ENCODE data around the gene LHPP. TPM values are rescaled to one million over a fixed set of nuclear protein-coding genes. Genes with fewer than 3 reads are reported as not detected.

Gene LHPP
- total RNA-seq, 1 donor from 2014 or later, result 24.5 TPM

DNA sequence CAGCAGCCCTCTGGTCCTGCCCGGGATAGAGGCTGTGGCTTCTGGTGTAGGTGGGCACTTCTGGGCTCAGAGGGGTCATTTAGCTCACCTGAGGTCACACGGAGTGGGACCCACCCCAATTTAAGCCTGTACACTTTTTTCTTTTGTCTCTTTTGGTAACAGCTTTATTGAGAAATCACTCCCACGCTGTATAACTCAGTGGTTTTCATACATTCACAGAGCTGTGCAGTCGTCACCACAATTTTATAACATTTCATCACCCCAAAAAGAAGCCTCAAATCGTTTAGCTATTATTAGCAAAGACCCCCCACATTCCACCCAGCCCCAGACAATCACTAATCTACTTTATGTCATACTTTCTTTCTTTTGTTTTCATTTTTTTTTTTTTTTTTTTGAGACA is 62.3 kb downstream of the LHPP start:
- Histone ChIP-seq H3K27ac (no peak overlapping the region), H3F3A (ENCODE audit: low read depth) (no peaks in the 10 kb centered on the region), H3K27me3 (no peaks in the 10 kb centered on the region), H3K9ac (no peak overlapping the region), H3K79me2 (ENCODE audit: low read depth) (no peaks in the 10 kb centered on the region), H3K9me3 (ENCODE audit: low read depth) (no peaks in the 10 kb centered on the region), H3K4me3 (no peak overlapping the region), H3K4me1 (peaks cover 7% of the 10 kb centered on the region), H3K4me2 (no peak overlapping the region), H2AFZ (replicated peaks) (no peak overlapping the region), H4K20me1 (ENCODE audit: low read depth) (no peaks in the 10 kb centered on the region), H3K36me3 (no peaks in the 10 kb centered on the region)
- no peak overlapping the region for H3K27ac Mint-ChIP-seq
- H3K4me3 Mint-ChIP-seq, result no peak overlapping the region
- TF ChIP-seq EZH2 (IDR thresholded peaks at IDR 0.05), result no peak
- no peak for TF ChIP-seq EZH2phosphoT487 (IDR thresholded peaks at IDR 0.05)
- peaks cover 2% of the 10 kb centered on the region for H3K27me3 Mint-ChIP-seq (ENCODE audit: insufficient read depth, low read depth)
- DNase-seq (ENCODE audit: low spot score), result no peak
- H3K36me3 Mint-ChIP-seq, result no peaks in the 10 kb centered on the region
- H3K4me1 Mint-ChIP-seq, result peaks cover 15% of the 10 kb centered on the region
- H3K9me3 Mint-ChIP-seq, result no peaks in the 10 kb centered on the region

- no peak overlapping the region for H3K9ac ChIP-seq
- Mint-ChIP-seq H3K4me1 (peaks cover 16% of the 10 kb centered on the region), H3K4me3 (no peak overlapping the region), H3K27ac (no peak overlapping the region), H3K27me3 (ENCODE audit: insufficient read depth, low read depth) (peaks cover 2% of the 10 kb centered on the region), H3K9me3 (no peaks in the 10 kb centered on the region), H3K36me3 (no peaks in the 10 kb centered on the region)
- DNase-seq (ENCODE audit: low spot score), result no peak
- H3F3A ChIP-seq (ENCODE audit: low read depth), result no peaks in the 10 kb centered on the region
- no peak overlapping the region for H2AFZ ChIP-seq (replicated peaks)
- no peaks in the 10 kb centered on the region for H3K9me3 ChIP-seq (ENCODE audit: low read depth)
- H3K4me3 ChIP-seq, result no peak overlapping the region
- no peaks in the 10 kb centered on the region for H4K20me1 ChIP-seq (ENCODE audit: low read depth)
- H3K4me1 ChIP-seq, result peaks cover 7% of the 10 kb centered on the region
- no peaks in the 10 kb centered on the region for H3K79me2 ChIP-seq (ENCODE audit: low read depth)
- no peaks in the 10 kb centered on the region for H3K36me3 ChIP-seq
- no peaks in the 10 kb centered on the region for H3K27me3 ChIP-seq
- no peak overlapping the region for H3K4me2 ChIP-seq
- no peak for TF ChIP-seq EZH2phosphoT487 (IDR thresholded peaks at IDR 0.05)
- TF ChIP-seq EZH2 (IDR thresholded peaks at IDR 0.05), result no peak
- TF ChIP-seq CTCF (IDR thresholded peaks at IDR 0.05), result no peak
- H3K27ac ChIP-seq, result no peak overlapping the region
Measured at GRCh38 chr10:124524991-124525653, 63.5 kb downstream of the LHPP start.

GRCh38 chr10:124525751-124526600 is 64.4 kb downstream of the LHPP start:
- H3K27ac Mint-ChIP-seq, result no peak overlapping the region
- Histone ChIP-seq H3K4me2 (no peak overlapping the region), H3K4me3 (no peak overlapping the region), H3K9me3 (ENCODE audit: low read depth) (no peaks in the 10 kb centered on the region), H4K20me1 (ENCODE audit: low read depth) (no peaks in the 10 kb centered on the region), H3K9ac (no peak overlapping the region), H3K27me3 (no peaks in the 10 kb centered on the region), H3K36me3 (no peaks in the 10 kb centered on the region), H2AFZ (replicated peaks) (no peak overlapping the region), H3K4me1 (peaks cover under 1% of the 10 kb centered on the region), H3K79me2 (ENCODE audit: low read depth) (no peaks in the 10 kb centered on the region), H3K27ac (no peak overlapping the region), H3F3A (ENCODE audit: low read depth) (no peaks in the 10 kb centered on the region)
- no peak overlapping the region for H3K4me3 Mint-ChIP-seq
- no peak for TF ChIP-seq EZH2 (IDR thresholded peaks at IDR 0.05)
- no peak for TF ChIP-seq CTCF (IDR thresholded peaks at IDR 0.05)
- no peak for TF ChIP-seq EZH2phosphoT487 (IDR thresholded peaks at IDR 0.05)
- H3K27me3 Mint-ChIP-seq (ENCODE audit: insufficient read depth, low read depth), result no peaks in the 10 kb centered on the region
- no peaks in the 10 kb centered on the region for H3K36me3 Mint-ChIP-seq
- DNase-seq (ENCODE audit: low spot score), result no peak
- H3K4me1 Mint-ChIP-seq, result peaks cover 18% of the 10 kb centered on the region
- H3K9me3 Mint-ChIP-seq, result no peaks in the 10 kb centered on the region

All from neural progenitor cell (in vitro differentiated cells).